Endothelial cell (in vitro differentiated cells): Measurements from ENCODE around the gene EFTUD2. TPM values are rescaled to one million over a fixed set of nuclear protein-coding genes. Genes with fewer than 3 reads are reported as not detected.

Experiments used
- DNase-seq: peaks from one replicate; pipeline ENCODE4 v3.0.0; 2021; ENCODE audit warnings: low spot score
- H3K27ac Mint-ChIP-seq: one replicate; pipeline ENCODE4 v1.8.0; 2021; ENCODE audit warnings: mixed read lengths, inconsistent platforms; ENCODE audit not compliant: unreplicated experiment
- H3K27me3 Mint-ChIP-seq: one replicate; pipeline ENCODE4 v1.8.0; 2021; ENCODE audit warnings: mild to moderate bottlenecking, moderate library complexity, mixed read lengths, inconsistent platforms; ENCODE audit not compliant: unreplicated experiment
- H3K36me3 Mint-ChIP-seq: one replicate; pipeline ENCODE4 v1.8.0; 2021; ENCODE audit warnings: mild to moderate bottlenecking, low read depth, mixed read lengths, inconsistent platforms; ENCODE audit not compliant: unreplicated experiment
- H3K4me1 Mint-ChIP-seq: one replicate; pipeline ENCODE4 v1.8.0; 2021; ENCODE audit warnings: mild to moderate bottlenecking, mixed read lengths, inconsistent platforms; ENCODE audit not compliant: unreplicated experiment
- H3K4me3 Mint-ChIP-seq: one replicate; pipeline ENCODE4 v1.8.0; 2021; ENCODE audit warnings: mild to moderate bottlenecking, mixed read lengths, inconsistent platforms; ENCODE audit not compliant: unreplicated experiment
- H3K9me3 Mint-ChIP-seq: one replicate; pipeline ENCODE4 v1.8.0; 2021; ENCODE audit warnings: mixed read lengths, inconsistent platforms; ENCODE audit not compliant: unreplicated experiment
- CTCF ChIP-seq: fragments of 200-600 bp; sonication (generic); IDR thresholded peaks from one replicate; pipeline ENCODE4 v1.5.0; 2021; ENCODE audit warnings: antibody characterized with exemption; ENCODE audit not compliant: unreplicated experiment
- total RNA-seq: library from RNA; stranded (reverse); fragmentation: NEBNext Ultra II Directional; extraction: Animal tissue kit (Norgen Biotek cat#: 25700); gene quantifications from one replicate; pipeline ENCODE4 v1.2.1, GENCODE V29; 2021; ENCODE audit not compliant: unreplicated experiment

Gene EFTUD2
- total RNA-seq, 1 donor from 2014 or later = 154 TPM

- no peak for TF ChIP-seq CTCF
- no peaks in the 10 kb centered on the region for H3K4me1 Mint-ChIP-seq
- H3K27ac Mint-ChIP-seq = no peak overlapping the region
- H3K9me3 Mint-ChIP-seq = no peaks in the 10 kb centered on the region
- H3K4me3 Mint-ChIP-seq = no peak overlapping the region
- H3K27me3 Mint-ChIP-seq = peaks cover 4% of the 10 kb centered on the region
- DNase-seq = no peak
- no peaks in the 10 kb centered on the region for H3K36me3 Mint-ChIP-seq
Observed at GRCh38 chr17:44941712-44942331, 42.6 kb upstream of the EFTUD2 start.

GRCh38 chr17:44940768-44941167, 41.5 kb upstream of the EFTUD2 start:
- Mint-ChIP-seq H3K4me1 (no peaks in the 10 kb centered on the region), H3K9me3 (no peaks in the 10 kb centered on the region), H3K27ac (no peak overlapping the region), H3K27me3 (no peaks in the 10 kb centered on the region), H3K36me3 (no peaks in the 10 kb centered on the region), H3K4me3 (no peak overlapping the region)
- DNase-seq = no peak
- no peak for TF ChIP-seq CTCF

- no peak for DNase-seq
- no peak overlapping the region for H3K4me3 Mint-ChIP-seq
- H3K27ac Mint-ChIP-seq = no peak overlapping the region
- H3K27me3 Mint-ChIP-seq = no peaks in the 10 kb centered on the region
- no peaks in the 10 kb centered on the region for H3K4me1 Mint-ChIP-seq
- H3K36me3 Mint-ChIP-seq = no peaks in the 10 kb centered on the region
- no peaks in the 10 kb centered on the region for H3K9me3 Mint-ChIP-seq
- no peak for TF ChIP-seq CTCF
Observed at GRCh38 chr17:44940317-44940716, 41.1 kb upstream of the EFTUD2 start.

- H3K4me3 Mint-ChIP-seq = no peak overlapping the region
- no peak for DNase-seq
- H3K36me3 Mint-ChIP-seq = peaks cover under 1% of the 10 kb centered on the region
- no peak for TF ChIP-seq CTCF
- H3K27me3 Mint-ChIP-seq = peaks cover 4% of the 10 kb centered on the region
- H3K9me3 Mint-ChIP-seq = no peaks in the 10 kb centered on the region
- no peak overlapping the region for H3K27ac Mint-ChIP-seq
- no peaks in the 10 kb centered on the region for H3K4me1 Mint-ChIP-seq
Observed at GRCh38 chr17:44935116-44935515, 35.9 kb upstream of the EFTUD2 start.

- H3K36me3 Mint-ChIP-seq = peaks cover 5% of the 10 kb centered on the region
- DNase-seq = no peak
- peaks cover 4% of the 10 kb centered on the region for H3K27me3 Mint-ChIP-seq
Observed at GRCh38 chr17:44934745-44935105, 35.5 kb upstream of the EFTUD2 start.

More at GRCh38 chr17:44934745-44935105, 35.5 kb upstream of the EFTUD2 start:
- Mint-ChIP-seq H3K4me1 (no peaks in the 10 kb centered on the region), H3K9me3 (no peaks in the 10 kb centered on the region), H3K4me3 (no peak overlapping the region), H3K27ac (no peak overlapping the region)
- TF ChIP-seq CTCF = no peak
